ENCODE measurements around the gene CLIC5.

The CLIC5 gene

GRCh38 chr6:45924763-45925342 is 90.8 kb downstream of the CLIC5 start:
- Histone ChIP-seq H3K36me3 (ENCODE audit: control insufficient read depth in 2 of 2, insufficient read depth in 2 of 2, low read length in 2 of 2) (peaks cover 0 to 3% of the 10 kb centered on the region in 2 donors), H3K4me1 (ENCODE audit: control insufficient read depth in 2 of 2, insufficient read depth in 2 of 2, low read length in 2 of 2) (peaks cover 0 to 4% of the 10 kb centered on the region in 2 donors), H3K27me3 (ENCODE audit: control insufficient read depth in 2 of 2, insufficient read depth in 2 of 2, low read length in 2 of 2) (no peaks in the 10 kb centered on the region), H3K9ac (ENCODE audit: low read depth in 1 of 2, low read length in 2 of 2) (no peak overlapping the region), H3K27ac (ENCODE audit: low read depth in 2 of 2, low read length in 2 of 2) (no peak overlapping the region), H3K9me3 (ENCODE audit: control insufficient read depth in 2 of 2, low read length in 2 of 2) (no peaks in the 10 kb centered on the region), H3K4me3 (ENCODE audit: low read length in 2 of 2) (no peak overlapping the region)

DNA sequence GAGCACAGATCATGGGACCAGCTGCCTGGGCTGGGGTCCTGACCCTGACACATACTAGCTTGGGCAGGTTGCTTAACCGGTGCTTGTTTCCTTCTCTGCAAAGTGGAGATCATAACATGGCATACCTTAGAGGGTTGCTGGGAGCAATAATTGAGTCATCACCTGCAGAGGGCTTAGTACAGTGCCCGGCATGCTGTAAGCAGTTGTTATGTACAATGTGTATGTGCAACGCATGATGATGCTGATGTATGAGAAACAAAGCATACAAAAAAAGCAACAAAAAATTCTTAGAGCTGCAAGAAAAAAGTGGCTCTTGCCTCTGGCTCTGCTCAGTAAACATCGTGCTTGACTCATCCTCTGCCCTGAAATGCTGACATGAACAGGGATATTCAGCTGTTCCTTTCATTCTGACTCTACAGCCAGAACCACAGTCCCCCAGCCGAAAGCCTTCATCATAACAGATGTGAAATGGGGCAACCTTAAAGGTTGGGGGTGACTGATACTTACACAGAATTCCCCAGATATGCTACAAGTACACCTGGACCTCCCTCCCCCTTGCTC is 91.7 kb downstream of the CLIC5 start:
- no peak overlapping the region for H3K9ac ChIP-seq (ENCODE audit: low read depth in 1 of 2, low read length in 2 of 2)
- H3K9me3 ChIP-seq (ENCODE audit: control insufficient read depth in 2 of 2, low read length in 2 of 2) = no peaks in the 10 kb centered on the region
- no peak overlapping the region for H3K27ac ChIP-seq (ENCODE audit: low read depth in 2 of 2, low read length in 2 of 2)
- peaks cover 0 to 4% of the 10 kb centered on the region in 2 donors for H3K4me1 ChIP-seq (ENCODE audit: control insufficient read depth in 2 of 2, insufficient read depth in 2 of 2, low read length in 2 of 2)
- no peaks in the 10 kb centered on the region for H3K27me3 ChIP-seq (ENCODE audit: control insufficient read depth in 2 of 2, insufficient read depth in 2 of 2, low read length in 2 of 2)
- H3K4me3 ChIP-seq (ENCODE audit: low read length in 2 of 2) = no peak overlapping the region
- H3K36me3 ChIP-seq (ENCODE audit: control insufficient read depth in 2 of 2, insufficient read depth in 2 of 2, low read length in 2 of 2) = peaks cover 0 to 3% of the 10 kb centered on the region in 2 donors

DNA sequence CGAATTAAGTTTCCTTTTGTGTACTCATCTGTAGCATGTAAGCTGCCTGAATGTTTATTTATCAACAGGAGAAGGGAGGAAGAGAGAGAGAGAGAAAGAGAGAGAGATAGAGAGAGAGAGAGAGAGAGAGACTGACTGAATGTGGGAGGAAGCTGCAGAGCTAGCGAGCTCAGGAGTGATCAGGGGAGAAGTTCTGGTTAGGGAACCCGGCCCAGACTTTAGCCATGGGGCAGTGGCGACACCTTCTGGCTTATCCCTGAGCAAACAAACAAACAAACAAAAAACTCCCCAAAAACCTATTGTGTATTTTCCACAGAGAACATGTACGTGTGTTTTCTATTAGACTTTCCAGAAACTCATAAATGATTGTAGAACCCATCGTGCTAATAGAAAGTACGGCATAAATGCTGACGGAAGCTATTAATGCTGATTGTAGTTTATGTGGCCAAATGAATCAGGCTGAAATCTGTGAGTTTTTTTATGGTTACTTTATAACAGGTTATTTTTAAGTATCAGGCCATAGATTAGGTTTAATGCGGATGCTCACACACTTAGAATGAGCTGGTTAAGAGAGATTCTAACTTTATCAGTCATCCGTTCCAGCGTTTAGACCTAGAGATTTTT is 92.8 kb downstream of the CLIC5 start:
- Histone ChIP-seq H3K9ac (ENCODE audit: low read depth in 1 of 2, low read length in 2 of 2) (no peak overlapping the region), H3K4me1 (ENCODE audit: control insufficient read depth in 2 of 2, insufficient read depth in 2 of 2, low read length in 2 of 2) (peaks cover 0 to 4% of the 10 kb centered on the region in 2 donors), H3K36me3 (ENCODE audit: control insufficient read depth in 2 of 2, insufficient read depth in 2 of 2, low read length in 2 of 2) (peaks cover 0 to 3% of the 10 kb centered on the region in 2 donors), H3K27ac (ENCODE audit: low read depth in 2 of 2, low read length in 2 of 2) (no peak overlapping the region), H3K27me3 (ENCODE audit: control insufficient read depth in 2 of 2, insufficient read depth in 2 of 2, low read length in 2 of 2) (no peaks in the 10 kb centered on the region), H3K4me3 (ENCODE audit: low read length in 2 of 2) (no peak overlapping the region), H3K9me3 (ENCODE audit: control insufficient read depth in 2 of 2, low read length in 2 of 2) (no peaks in the 10 kb centered on the region)

GRCh38 chr6:45921691-45922281 is 93.9 kb downstream of the CLIC5 start:
- Histone ChIP-seq H3K9me3 (ENCODE audit: control insufficient read depth in 2 of 2, low read length in 2 of 2) (no peaks in the 10 kb centered on the region), H3K27ac (ENCODE audit: low read depth in 2 of 2, low read length in 2 of 2) (no peak overlapping the region), H3K36me3 (ENCODE audit: control insufficient read depth in 2 of 2, insufficient read depth in 2 of 2, low read length in 2 of 2) (peaks cover 0 to 3% of the 10 kb centered on the region in 2 donors), H3K9ac (ENCODE audit: low read depth in 1 of 2, low read length in 2 of 2) (no peak overlapping the region), H3K4me1 (ENCODE audit: control insufficient read depth in 2 of 2, insufficient read depth in 2 of 2, low read length in 2 of 2) (peaks cover 0 to 4% of the 10 kb centered on the region in 2 donors), H3K27me3 (ENCODE audit: control insufficient read depth in 2 of 2, insufficient read depth in 2 of 2, low read length in 2 of 2) (no peaks in the 10 kb centered on the region), H3K4me3 (ENCODE audit: low read length in 2 of 2) (no peak overlapping the region)

GRCh38 chr6:45920819-45921511 is 94.7 kb downstream of the CLIC5 start:
- H3K27me3 ChIP-seq (ENCODE audit: control insufficient read depth in 2 of 2, insufficient read depth in 2 of 2, low read length in 2 of 2) = no peaks in the 10 kb centered on the region
- no peaks in the 10 kb centered on the region for H3K9me3 ChIP-seq (ENCODE audit: control insufficient read depth in 2 of 2, low read length in 2 of 2)
- H3K4me1 ChIP-seq (ENCODE audit: control insufficient read depth in 2 of 2, insufficient read depth in 2 of 2, low read length in 2 of 2) = peaks cover 0 to 4% of the 10 kb centered on the region in 2 donors
- H3K9ac ChIP-seq (ENCODE audit: low read depth in 1 of 2, low read length in 2 of 2) = no peak overlapping the region
- H3K27ac ChIP-seq (ENCODE audit: low read depth in 2 of 2, low read length in 2 of 2) = no peak overlapping the region
- no peak overlapping the region for H3K4me3 ChIP-seq (ENCODE audit: low read length in 2 of 2)
- peaks cover 0 to 3% of the 10 kb centered on the region in 2 donors for H3K36me3 ChIP-seq (ENCODE audit: control insufficient read depth in 2 of 2, insufficient read depth in 2 of 2, low read length in 2 of 2)

DNA sequence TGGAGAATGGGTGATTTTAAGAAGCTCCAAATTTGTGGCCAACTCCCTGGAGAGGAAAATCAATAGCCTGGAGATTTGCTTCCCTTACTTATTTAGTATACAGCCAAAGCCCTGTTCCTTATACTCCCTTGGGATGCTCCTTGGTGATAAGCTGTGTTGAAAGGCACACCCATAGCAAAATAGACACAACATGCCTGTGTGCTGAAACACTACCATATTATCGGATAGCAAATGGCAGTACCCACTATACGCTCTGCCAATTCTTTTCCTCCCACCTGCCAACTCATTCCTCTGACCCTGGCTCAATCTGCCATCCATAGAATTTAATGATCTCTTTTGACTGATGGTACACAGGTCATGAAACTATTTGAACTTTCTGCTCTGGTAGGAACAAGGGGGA is 98.2 kb downstream of the CLIC5 start:
- no peak overlapping the region for H3K9ac ChIP-seq (ENCODE audit: low read depth in 1 of 2, low read length in 2 of 2)

GRCh38 chr6:45916692-45917091 is 99.0 kb downstream of the CLIC5 start:
- Histone ChIP-seq H3K27me3 (ENCODE audit: control insufficient read depth in 2 of 2, insufficient read depth in 2 of 2, low read length in 2 of 2) (no peaks in the 10 kb centered on the region), H3K4me3 (ENCODE audit: low read length in 2 of 2) (no peak overlapping the region), H3K9ac (ENCODE audit: low read depth in 1 of 2, low read length in 2 of 2) (no peak overlapping the region), H3K27ac (ENCODE audit: low read depth in 2 of 2, low read length in 2 of 2) (no peak overlapping the region), H3K36me3 (ENCODE audit: control insufficient read depth in 2 of 2, insufficient read depth in 2 of 2, low read length in 2 of 2) (peaks cover 15 to 16% of the 10 kb centered on the region in 2 donors), H3K9me3 (ENCODE audit: control insufficient read depth in 2 of 2, low read length in 2 of 2) (no peaks in the 10 kb centered on the region), H3K4me1 (ENCODE audit: control insufficient read depth in 2 of 2, insufficient read depth in 2 of 2, low read length in 2 of 2) (no peaks in the 10 kb centered on the region)

More for the DNA sequence above, 98.2 kb downstream of the CLIC5 start:
- Histone ChIP-seq H3K27me3 (ENCODE audit: control insufficient read depth in 2 of 2, insufficient read depth in 2 of 2, low read length in 2 of 2) (no peaks in the 10 kb centered on the region), H3K4me3 (ENCODE audit: low read length in 2 of 2) (no peak overlapping the region), H3K36me3 (ENCODE audit: control insufficient read depth in 2 of 2, insufficient read depth in 2 of 2, low read length in 2 of 2) (peaks cover 9 to 13% of the 10 kb centered on the region in 2 donors), H3K9me3 (ENCODE audit: control insufficient read depth in 2 of 2, low read length in 2 of 2) (no peaks in the 10 kb centered on the region), H3K4me1 (ENCODE audit: control insufficient read depth in 2 of 2, insufficient read depth in 2 of 2, low read length in 2 of 2) (no peaks in the 10 kb centered on the region), H3K27ac (ENCODE audit: low read depth in 2 of 2, low read length in 2 of 2) (no peak overlapping the region)

DNA sequence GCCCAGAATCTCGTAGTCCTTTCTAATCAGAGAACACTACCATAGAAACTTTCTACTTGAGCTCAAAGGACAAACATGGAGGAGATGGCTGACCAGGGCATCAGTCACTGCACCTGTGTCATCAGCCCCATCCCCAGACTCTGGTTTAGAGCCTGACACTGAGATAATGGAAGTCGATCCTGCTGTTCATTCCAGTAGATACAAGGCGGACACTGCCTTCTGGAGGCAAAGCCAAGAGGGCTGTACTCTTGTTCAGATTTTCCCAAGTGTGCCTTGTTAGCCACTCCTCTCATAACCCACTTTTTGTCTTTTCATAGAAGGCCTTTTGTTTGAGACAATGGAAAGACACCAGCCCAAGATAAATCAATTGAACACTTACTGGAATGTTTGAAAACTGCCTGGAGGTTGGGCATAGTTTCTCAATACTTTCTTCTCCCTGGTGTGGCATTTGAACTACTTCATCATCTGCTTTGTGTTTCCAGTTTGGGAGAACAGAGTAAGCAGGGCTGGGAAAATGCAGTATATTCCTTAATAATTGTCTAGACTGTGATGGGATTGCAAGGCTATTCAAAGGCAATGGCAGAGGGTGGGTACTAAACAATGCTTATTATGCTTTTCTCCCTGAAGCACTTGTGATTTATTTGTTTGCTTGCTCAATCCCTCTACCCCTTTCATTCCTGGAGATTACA is 99.7 kb downstream of the CLIC5 start:
- H3K9ac ChIP-seq (ENCODE audit: low read depth in 1 of 2, low read length in 2 of 2) = no peak overlapping the region
- peaks cover 17 to 22% of the 10 kb centered on the region in 2 donors for H3K36me3 ChIP-seq (ENCODE audit: control insufficient read depth in 2 of 2, insufficient read depth in 2 of 2, low read length in 2 of 2)
- H3K4me1 ChIP-seq (ENCODE audit: control insufficient read depth in 2 of 2, insufficient read depth in 2 of 2, low read length in 2 of 2) = no peaks in the 10 kb centered on the region
- H3K9me3 ChIP-seq (ENCODE audit: control insufficient read depth in 2 of 2, low read length in 2 of 2) = no peaks in the 10 kb centered on the region
- no peaks in the 10 kb centered on the region for H3K27me3 ChIP-seq (ENCODE audit: control insufficient read depth in 2 of 2, insufficient read depth in 2 of 2, low read length in 2 of 2)
- no peak overlapping the region for H3K4me3 ChIP-seq (ENCODE audit: low read length in 2 of 2)
- H3K27ac ChIP-seq (ENCODE audit: low read depth in 2 of 2, low read length in 2 of 2) = no peak overlapping the region

- no peaks in the 10 kb centered on the region for H3K9me3 ChIP-seq (ENCODE audit: control insufficient read depth in 2 of 2, low read length in 2 of 2)
- H3K4me1 ChIP-seq (ENCODE audit: control insufficient read depth in 2 of 2, insufficient read depth in 2 of 2, low read length in 2 of 2) = no peaks in the 10 kb centered on the region
- no peak overlapping the region for H3K27ac ChIP-seq (ENCODE audit: low read depth in 2 of 2, low read length in 2 of 2)
- H3K9ac ChIP-seq (ENCODE audit: low read depth in 1 of 2, low read length in 2 of 2) = no peak overlapping the region
- no peaks in the 10 kb centered on the region for H3K27me3 ChIP-seq (ENCODE audit: control insufficient read depth in 2 of 2, insufficient read depth in 2 of 2, low read length in 2 of 2)
- peaks cover 14 to 23% of the 10 kb centered on the region in 2 donors for H3K36me3 ChIP-seq (ENCODE audit: control insufficient read depth in 2 of 2, insufficient read depth in 2 of 2, low read length in 2 of 2)
- no peak overlapping the region for H3K4me3 ChIP-seq (ENCODE audit: low read length in 2 of 2)
Observed at GRCh38 chr6:45911691-45912090, 104.0 kb downstream of the CLIC5 start.

Measured in mucosa of rectum (tissue), 2 donors.